HG03196 (cell line): ENCODE results near the gene CFI.

ENCODE experiments used
- ATAC-seq: cut with Tn5 transposase; IDR thresholded peaks from one replicate; pipeline ENCODE4 v1.9.1; 2021; ENCODE audit not compliant: unreplicated experiment

CFI gene

GRCh38 chr4:109801895-109802319, at the start of gene CFI:
Gene CFI (minus strand): TSS chr4:109801999. CDS start chr4:109801971, 28 bp downstream.
- no peak for ATAC-seq

GRCh38 chr4:109850601-109851000, 48.8 kb upstream of the CFI start:
- no peak for ATAC-seq

- no peak for ATAC-seq
Measured at GRCh38 chr4:109848501-109848900, 46.7 kb upstream of the CFI start.

- no peak for ATAC-seq
Measured at GRCh38 chr4:109847896-109848442, 46.2 kb upstream of the CFI start, which contains the start of gene LRIT3. Gene LRIT3 (plus strand): TSS chr4:109848107. CDS start chr4:109848202, 95 bp downstream.

- ATAC-seq, result no peak
Measured at GRCh38 chr4:109846395-109847098, 44.7 kb upstream of the CFI start.

- no peak for ATAC-seq
Measured at GRCh38 chr4:109836985-109837384, 35.2 kb upstream of the CFI start.

GRCh38 chr4:109833756-109834155, 32.0 kb upstream of the CFI start:
- no peak for ATAC-seq

GRCh38 chr4:109827672-109828071, 25.9 kb upstream of the CFI start, which contains the start of gene RRH:
Gene RRH (plus strand): TSS chr4:109827972. CDS start chr4:109828028, 56 bp downstream.
- ATAC-seq, result no peak

- peak; percentile 65 for ATAC-seq
Measured at GRCh38 chr4:109826719-109827118, 24.9 kb upstream of the CFI start.

GRCh38 chr4:109821185-109821584, 19.4 kb upstream of the CFI start:
- ATAC-seq, result no peak

GRCh38 chr4:109820563-109820962, 18.8 kb upstream of the CFI start:
- ATAC-seq, result no peak

- no peak for ATAC-seq
Measured at GRCh38 chr4:109818268-109818667, 16.5 kb upstream of the CFI start.

- no peak for ATAC-seq
Measured at GRCh38 chr4:109816894-109817293, 15.1 kb upstream of the CFI start.

GRCh38 chr4:109816082-109816442, 14.3 kb upstream of the CFI start:
- ATAC-seq, result no peak

GRCh38 chr4:109815151-109816081, 13.6 kb upstream of the CFI start, which contains the start of gene GAR1:
Gene GAR1 (plus strand): TSS chr4:109815762. CDS start chr4:109816165, 403 bp downstream.
- ATAC-seq, result peak; percentile 99

GRCh38 chr4:109811707-109812106, 9.9 kb upstream of the CFI start:
- ATAC-seq, result no peak

- no peak for ATAC-seq
Measured at GRCh38 chr4:109810552-109811387, 9.0 kb upstream of the CFI start.

- ATAC-seq, result no peak
Measured at GRCh38 chr4:109809655-109810054, 7.9 kb upstream of the CFI start.

GRCh38 chr4:109803924-109804571, 2.2 kb upstream of the CFI start:
- no peak for ATAC-seq
